ENCODE data around the gene CYP27C1. TPM values are rescaled to one million over a fixed set of nuclear protein-coding genes. Genes with fewer than 3 reads are reported as not detected.

CYP27C1 gene
- total and polyA plus RNA-seq, 10 of the 15 experiments (the other 5 are each of a cell fraction or from before 2014, with no cell fraction given), result not detected

DNA sequence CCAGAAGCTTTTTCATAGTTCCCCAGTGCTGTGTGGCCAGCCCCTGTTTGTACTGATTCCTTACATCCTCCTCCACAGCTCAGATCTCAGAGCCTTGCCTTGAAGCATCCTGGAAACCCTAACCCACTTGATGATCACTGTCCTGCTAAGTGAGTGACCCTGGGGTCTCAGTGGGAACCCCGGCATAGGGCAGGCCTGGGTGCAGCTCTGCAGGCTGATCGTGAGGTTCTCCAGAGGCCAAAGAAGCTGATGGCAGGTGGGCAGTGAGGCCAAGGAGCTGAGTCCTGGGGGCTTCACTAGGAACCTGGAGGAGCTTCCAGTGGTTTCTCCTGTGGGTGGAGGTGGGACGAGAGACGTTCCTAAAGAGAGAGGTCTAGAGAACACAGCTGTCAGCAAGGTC lies 65.7 kb downstream of the CYP27C1 start:
- no peaks in the 10 kb centered on the region for H3K27me3 ChIP-seq (replicated peaks in 1 of 2; ENCODE audit: control insufficient read depth in 2 of 2, insufficient read depth in 2 of 2, low read length in 1 of 2)
- ChIA-PET CTCF (interaction anchor here (0.8 to 1.0 kb wide), 2 partner anchors 19 to 87 kb away, joined by 3 read pairs; no protein-coding TSS in a partner anchor), RAD21 (ENCODE audit: unreplicated experiment) (no interaction called here), POLR2A (interaction anchor here (0.7 kb wide), 1 partner anchor 116 kb away, joined by 6 read pairs; no protein-coding TSS in a partner anchor), SMC1A (ENCODE audit: uncharacterized antibody, unreplicated experiment) (interaction anchor here (1.0 kb wide), 1 partner anchor 19 kb away, joined by 3 read pairs; no protein-coding TSS in a partner anchor)
- peaks cover 1% of the 10 kb centered on the region; the same call in 1 of the 3 replicates for H3K9me3 ChIP-seq (replicated peaks; ENCODE audit: control insufficient read depth, insufficient read depth, low read length)
- no peak overlapping the region for H3K4me3 ChIP-seq
- TF ChIP-seq TARDBP (IDR thresholded peaks at IDR 0.05; ENCODE audit: borderline replicate concordance), result no peak
- in situ Hi-C loops (cut with MboI), result no loop called here
- no peaks in the 10 kb centered on the region for H3K79me2 ChIP-seq (ENCODE audit: control insufficient read depth, insufficient read depth, low read length)
- no peak overlapping the region for H3K4me2 ChIP-seq (ENCODE audit: control insufficient read depth, insufficient read depth)
- H3K36me3 ChIP-seq (ENCODE audit: control insufficient read depth in 2 of 2, insufficient read depth in 2 of 2, low read length in 1 of 2), result no peaks in the 10 kb centered on the region
- H3K27ac ChIP-seq (ENCODE audit: control insufficient read depth, insufficient read depth), result no peak overlapping the region
- intact Hi-C loops (cut with micrococcal nuclease; ENCODE audit: unreplicated experiment), result no loop called here
- no TSS peak for BruUV-seq (replicated peaks)
- H3K4me1 ChIP-seq (ENCODE audit: control insufficient read depth, insufficient read depth, low read length), result no peaks in the 10 kb centered on the region
- H2AFZ ChIP-seq (ENCODE audit: control insufficient read depth, low read depth, low read length), result no peak overlapping the region
- no peak for ATAC-seq
- no peaks in the 10 kb centered on the region for H4K20me1 ChIP-seq (ENCODE audit: control insufficient read depth, insufficient read depth)
- FAIRE-seq, result no peak
- WGBS (ENCODE audit: insufficient coverage, insufficient replicate concordance, low lambda C conversion rate, missing lambda C conversion rate), result 17% methylated on average over 4 of the region's 4 CpGs
- DNase-seq (ENCODE audit: low read depth, low spot score), result no peak
- no peak overlapping the region for H3K9ac ChIP-seq (ENCODE audit: control insufficient read depth, insufficient read depth, low read length)

GRCh38 chr2:127153691-127154158 lies 66.4 kb downstream of the CYP27C1 start:
- no peak overlapping the region for H2AFZ ChIP-seq (ENCODE audit: control insufficient read depth, low read depth, low read length)
- no peak for TF ChIP-seq LARP7 (IDR thresholded peaks at IDR 0.05)
- no peak for TF ChIP-seq POLR2A (IDR thresholded peaks at IDR 0.05; ENCODE audit: low read depth, low read length)
- TF ChIP-seq, protein P1, sequence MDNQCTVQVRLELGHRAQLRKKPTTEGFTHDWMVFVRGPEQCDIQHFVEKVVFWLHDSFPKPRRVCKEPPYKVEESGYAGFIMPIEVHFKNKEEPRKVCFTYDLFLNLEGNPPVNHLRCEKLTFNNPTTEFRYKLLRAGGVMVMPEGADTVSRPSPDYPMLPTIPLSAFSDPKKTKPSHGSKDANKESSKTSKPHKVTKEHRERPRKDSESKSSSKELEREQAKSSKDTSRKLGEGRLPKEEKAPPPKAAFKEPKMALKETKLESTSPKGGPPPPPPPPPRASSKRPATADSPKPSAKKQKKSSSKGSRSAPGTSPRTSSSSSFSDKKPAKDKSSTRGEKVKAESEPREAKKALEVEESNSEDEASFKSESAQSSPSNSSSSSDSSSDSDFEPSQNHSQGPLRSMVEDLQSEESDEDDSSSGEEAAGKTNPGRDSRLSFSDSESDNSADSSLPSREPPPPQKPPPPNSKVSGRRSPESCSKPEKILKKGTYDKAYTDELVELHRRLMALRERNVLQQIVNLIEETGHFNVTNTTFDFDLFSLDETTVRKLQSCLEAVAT (IDR thresholded peaks at IDR 0.05), result no peak
- TF ChIP-seq POU2F2 (IDR thresholded peaks at IDR 0.05; ENCODE audit: borderline replicate concordance, low read depth, low read length), result no peak
- TF ChIP-seq KLF5 (IDR thresholded peaks at IDR 0.05; ENCODE audit: partially characterized antibody), result no peak
- TF ChIP-seq RFX5 (IDR thresholded peaks at IDR 0.05; ENCODE audit: low read depth, low read length), result no peak
- no peak for TF ChIP-seq DPF2 (IDR thresholded peaks at IDR 0.05)
- ChIA-PET RAD21 (ENCODE audit: unreplicated experiment) (no interaction called here), SMC1A (ENCODE audit: uncharacterized antibody, unreplicated experiment) (interaction anchor here (0.9 to 1.0 kb wide), 2 partner anchors 18 to 44 kb away, joined by 3 read pairs; no protein-coding TSS in a partner anchor), POLR2A (no interaction called here), CTCF (interaction anchor here (1.0 kb wide), 1 partner anchor 86 kb away, joined by 3 read pairs; no protein-coding TSS in a partner anchor)
- no peaks in the 10 kb centered on the region for H3K36me3 ChIP-seq (ENCODE audit: control insufficient read depth in 2 of 2, insufficient read depth in 2 of 2, low read length in 1 of 2)
- ATAC-seq (no peak), FAIRE-seq (no peak), DNase-seq (ENCODE audit: low read depth, low spot score) (no peak)
- H3K9ac ChIP-seq (ENCODE audit: control insufficient read depth, insufficient read depth, low read length), result no peak overlapping the region
- H3K4me1 ChIP-seq (ENCODE audit: control insufficient read depth, insufficient read depth, low read length), result no peaks in the 10 kb centered on the region
- intact Hi-C loops (cut with micrococcal nuclease; ENCODE audit: unreplicated experiment) (no loop called here), in situ Hi-C loops (cut with MboI) (no loop called here)
- no peak overlapping the region for H3K27ac ChIP-seq (ENCODE audit: control insufficient read depth, insufficient read depth)
- H3K9me3 ChIP-seq (replicated peaks; ENCODE audit: control insufficient read depth, insufficient read depth, low read length), result peaks cover 1% of the 10 kb centered on the region; the same call in 1 of the 3 replicates
- H3K79me2 ChIP-seq (ENCODE audit: control insufficient read depth, insufficient read depth, low read length), result no peaks in the 10 kb centered on the region
- WGBS (ENCODE audit: insufficient coverage, insufficient replicate concordance, low lambda C conversion rate, missing lambda C conversion rate), result 14% methylated on average over 6 of the region's 6 CpGs
- no peaks in the 10 kb centered on the region for H4K20me1 ChIP-seq (ENCODE audit: control insufficient read depth, insufficient read depth)
- BruUV-seq (replicated peaks), result no TSS peak
- H3K27me3 ChIP-seq (replicated peaks in 1 of 2; ENCODE audit: control insufficient read depth in 2 of 2, insufficient read depth in 2 of 2, low read length in 1 of 2), result no peaks in the 10 kb centered on the region
- H3K4me3 ChIP-seq, result no peak overlapping the region
- no peak overlapping the region for H3K4me2 ChIP-seq (ENCODE audit: control insufficient read depth, insufficient read depth)
